NCI-H2196 (cell line): ENCODE measurements around the gene TMCC1.
"Not testable (repeated sequence)": the region's sequence is repeated elsewhere in the genome, so short reads cannot be mapped to it uniquely, and the experiment has no call there.

Experiments used
- DNase-seq: peaks from one replicate; lab custom pipeline; 2025; ENCODE audit not compliant: unreplicated experiment; lab: John Stamatoyannopoulos, UW

TMCC1 gene

DNA sequence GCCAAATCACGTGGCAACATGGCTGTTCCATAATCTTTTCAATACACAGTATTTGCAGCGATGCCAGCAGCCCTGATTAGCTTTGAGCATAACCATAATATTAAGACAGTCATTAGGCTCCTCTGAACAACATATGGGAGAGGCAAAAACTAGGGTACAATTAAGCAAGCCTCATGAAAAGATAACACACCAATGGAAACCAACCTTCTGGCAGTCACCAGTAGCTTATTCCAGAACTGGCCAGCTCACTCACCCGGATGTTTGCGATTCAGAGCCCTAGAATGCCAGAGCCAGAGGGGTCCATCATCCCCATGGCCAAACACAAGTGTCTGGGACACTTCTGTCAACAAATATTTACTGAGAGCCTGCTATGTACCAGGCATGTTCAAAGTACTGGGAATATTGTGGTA is 238.2 kb downstream of the TMCC1 start:
- no peak for DNase-seq

GRCh38 chr3:129654131-129654530 is 239.4 kb downstream of the TMCC1 start:
- no peak for DNase-seq

GRCh38 chr3:129653019-129653418 is 240.5 kb downstream of the TMCC1 start:
- DNase-seq, result no peak

DNA sequence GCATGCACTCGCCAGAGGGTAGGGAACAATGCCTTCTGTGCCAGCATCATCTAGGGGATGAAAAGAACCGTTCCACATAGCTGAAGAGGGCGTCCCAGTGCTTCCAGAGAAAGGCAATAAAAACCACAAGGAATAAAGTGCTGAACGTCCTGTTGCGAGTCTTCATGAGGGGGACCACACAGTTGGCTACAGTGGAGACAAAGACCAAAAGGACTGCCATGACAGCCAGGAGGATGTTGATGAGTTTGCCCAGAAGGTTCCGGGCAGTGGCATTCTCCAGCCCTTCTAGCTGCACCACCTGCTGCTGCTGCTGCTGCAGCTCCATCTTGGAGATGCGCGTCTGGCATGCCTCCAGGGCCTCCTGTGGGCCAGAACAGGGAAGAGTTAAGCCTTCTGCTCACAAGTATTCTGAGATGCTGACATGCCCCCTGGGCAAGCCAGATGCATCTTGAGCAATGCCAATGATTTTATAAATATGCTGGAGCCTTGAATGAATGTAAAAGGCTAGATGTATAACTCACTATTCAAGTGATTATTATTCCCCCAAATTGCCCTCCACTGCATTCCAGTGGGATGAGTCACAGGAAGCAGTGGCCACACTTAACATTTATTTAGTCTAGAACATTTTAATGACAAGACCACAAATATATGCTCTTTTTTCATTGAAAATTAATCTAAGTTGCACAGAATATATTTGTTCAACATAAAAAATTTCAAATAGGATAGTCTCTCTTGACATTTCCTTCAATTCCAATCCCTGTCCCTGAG is 241.9 kb downstream of the TMCC1 start:
- peak; percentile 35 for DNase-seq

- peak; percentile 43 for DNase-seq
Observed at GRCh38 chr3:129650256-129650872, 243.1 kb downstream of the TMCC1 start.

GRCh38 chr3:129648391-129648790 is 245.1 kb downstream of the TMCC1 start:
- DNase-seq, result no peak

- no peak for DNase-seq
Observed at GRCh38 chr3:129645286-129645685, 248.2 kb downstream of the TMCC1 start.

DNA sequence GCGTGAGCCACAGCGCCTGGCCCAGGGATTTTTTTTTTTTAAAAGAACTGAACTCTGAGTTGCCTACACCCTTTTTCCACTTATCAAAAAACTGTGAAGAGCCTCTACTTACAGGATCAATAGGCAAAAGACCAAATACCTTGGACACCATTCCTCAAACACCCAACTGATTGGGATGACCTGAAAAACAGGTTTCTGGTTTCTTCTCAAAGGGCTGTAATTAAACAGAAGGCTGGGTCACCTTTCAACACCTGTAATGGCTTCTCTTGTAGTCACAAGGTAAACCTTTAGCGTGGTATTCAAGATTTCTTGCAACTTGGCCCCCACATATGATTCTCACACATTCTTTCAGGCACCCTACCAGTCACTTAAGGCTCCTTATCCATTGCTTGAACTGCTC is 248.7 kb downstream of the TMCC1 start:
- no peak for DNase-seq

DNA sequence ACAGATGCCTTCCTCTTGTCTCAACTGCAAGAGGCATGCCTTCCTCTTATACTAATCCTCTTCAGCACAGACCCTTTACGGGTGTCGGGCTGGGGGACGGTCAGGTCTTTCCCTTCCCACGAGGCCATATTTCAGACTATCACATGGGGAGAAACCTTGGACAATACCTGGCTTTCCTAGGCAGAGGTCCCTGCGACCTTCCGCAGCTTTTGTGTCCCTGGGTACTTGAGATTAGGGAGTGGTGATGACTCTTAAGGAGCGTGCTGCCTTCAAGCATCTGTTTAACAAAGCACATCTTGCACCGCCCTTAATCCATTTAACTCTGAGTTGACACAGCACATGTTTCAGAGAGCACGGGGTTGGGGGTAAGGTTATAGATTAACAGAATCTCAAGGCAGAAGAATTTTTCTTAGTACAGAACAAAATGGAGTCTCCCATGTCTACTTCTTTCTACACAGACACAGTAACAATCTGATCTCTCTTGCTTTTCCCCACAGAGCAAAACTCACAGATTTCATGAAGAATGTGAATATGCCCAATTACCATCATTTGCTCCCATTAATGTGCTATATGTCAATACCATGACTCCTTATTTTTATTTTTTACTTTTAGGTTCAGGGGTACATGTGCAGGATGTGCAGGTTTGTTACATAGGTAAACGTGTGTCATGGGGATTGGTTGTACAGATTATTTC is 251.8 kb downstream of the TMCC1 start:
- not testable (repeated sequence) for DNase-seq

- DNase-seq, result not testable (repeated sequence)
Observed at GRCh38 chr3:129640985-129641384, 252.5 kb downstream of the TMCC1 start.

- DNase-seq, result no peak
Observed at GRCh38 chr3:129638481-129638880, 255.0 kb downstream of the TMCC1 start.

DNA sequence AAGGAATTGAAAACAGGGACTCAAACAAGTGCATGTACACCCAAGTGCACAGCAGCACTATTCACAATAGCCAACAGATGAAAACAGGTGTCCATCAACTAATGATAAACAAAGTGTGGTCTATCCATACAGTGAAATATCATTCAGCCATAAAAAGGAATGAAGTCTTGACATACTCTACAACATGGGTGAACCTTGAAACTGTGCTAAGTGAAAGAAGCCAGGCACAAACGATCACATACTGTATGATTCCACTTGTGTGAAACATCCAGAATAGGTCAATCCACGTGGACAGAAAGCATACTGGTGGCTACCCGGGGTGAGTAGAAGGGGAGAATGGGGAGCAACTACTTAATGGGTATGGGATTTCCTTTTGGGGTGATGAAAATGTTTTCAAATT is 257.4 kb downstream of the TMCC1 start:
- no peak for DNase-seq

DNA sequence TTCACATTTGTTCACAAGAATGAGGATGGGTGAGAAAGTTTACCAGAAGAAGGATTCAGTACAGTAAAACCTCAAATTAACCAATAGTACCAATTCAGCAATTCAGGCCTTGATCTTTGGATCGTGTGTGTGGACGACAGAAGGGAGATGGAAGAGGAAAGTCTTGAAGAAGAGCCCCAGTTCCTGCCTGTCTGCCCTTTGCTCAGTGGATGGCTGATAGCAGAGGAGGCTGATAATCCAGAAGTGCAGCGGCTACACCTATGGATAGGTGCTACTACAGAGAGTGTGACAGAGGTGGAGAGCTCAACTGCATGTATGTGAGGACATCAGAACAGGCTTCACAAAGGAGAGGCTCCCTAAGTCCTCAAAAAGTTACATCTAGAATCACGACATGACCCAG is 257.9 kb downstream of the TMCC1 start:
- DNase-seq, result no peak

GRCh38 chr3:129633751-129634481 is 259.6 kb downstream of the TMCC1 start:
- DNase-seq, result no peak

GRCh38 chr3:129632977-129633376 is 260.5 kb downstream of the TMCC1 start:
- DNase-seq, result no peak

DNA sequence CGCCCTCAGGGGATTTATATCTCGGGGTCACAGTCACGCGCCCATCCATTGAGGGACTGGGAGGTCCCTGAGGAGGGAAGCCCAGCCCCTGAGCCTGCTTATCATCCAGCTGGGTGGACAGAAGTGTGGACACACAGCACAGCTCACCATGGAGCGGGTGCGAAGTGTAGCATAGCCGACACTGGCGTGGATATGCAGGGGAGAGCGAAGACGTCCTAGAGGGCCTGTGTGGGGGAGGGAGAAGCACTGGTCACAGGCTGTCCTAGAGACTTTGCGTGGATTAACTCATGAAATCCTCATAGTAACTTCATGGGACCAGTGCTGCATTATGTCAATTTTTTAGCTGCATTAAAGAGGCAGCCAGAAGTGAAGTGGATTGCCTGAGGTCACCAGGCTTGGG is 261.0 kb downstream of the TMCC1 start:
- DNase-seq, result no peak

DNA sequence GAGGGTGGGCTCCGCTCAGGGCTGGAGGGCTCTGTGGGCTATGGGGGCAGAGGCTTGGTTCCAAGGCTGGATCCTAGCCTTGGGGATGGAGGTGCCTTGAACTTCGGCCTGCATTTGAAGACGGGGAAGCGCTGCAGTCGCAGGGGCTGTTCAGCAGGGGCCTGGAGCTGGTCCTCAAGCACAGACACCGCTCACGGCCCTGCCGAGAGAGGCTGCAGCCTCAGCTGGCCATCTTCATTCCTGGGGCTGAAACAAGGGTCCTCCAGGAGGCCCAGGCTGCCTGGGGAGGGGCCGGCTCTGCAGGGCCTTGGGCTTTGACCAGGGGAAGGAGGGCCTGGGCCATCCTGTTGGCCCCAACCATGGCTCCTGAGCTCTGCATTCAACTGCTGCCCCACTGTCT is 261.5 kb downstream of the TMCC1 start:
- no peak for DNase-seq

DNA sequence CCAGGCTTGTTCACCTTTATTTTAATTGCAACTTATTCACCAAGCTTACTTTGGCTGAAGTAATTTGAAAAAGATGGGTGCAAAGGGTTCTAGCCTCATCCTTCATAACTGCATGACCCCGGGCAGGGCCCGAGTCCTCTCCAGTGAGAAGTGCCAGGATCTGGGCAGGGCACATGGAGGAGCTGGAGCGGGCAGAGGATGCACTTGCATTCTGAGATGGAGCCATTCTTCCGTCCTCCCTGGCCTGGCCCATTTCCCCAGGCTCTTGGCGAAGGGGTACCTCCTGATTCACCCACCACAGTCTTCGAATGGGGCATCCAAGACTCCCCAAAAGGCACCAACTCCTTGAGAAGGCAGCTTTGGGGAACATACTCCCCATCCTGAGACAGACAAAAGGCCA is 264.5 kb downstream of the TMCC1 start:
- no peak for DNase-seq

DNA sequence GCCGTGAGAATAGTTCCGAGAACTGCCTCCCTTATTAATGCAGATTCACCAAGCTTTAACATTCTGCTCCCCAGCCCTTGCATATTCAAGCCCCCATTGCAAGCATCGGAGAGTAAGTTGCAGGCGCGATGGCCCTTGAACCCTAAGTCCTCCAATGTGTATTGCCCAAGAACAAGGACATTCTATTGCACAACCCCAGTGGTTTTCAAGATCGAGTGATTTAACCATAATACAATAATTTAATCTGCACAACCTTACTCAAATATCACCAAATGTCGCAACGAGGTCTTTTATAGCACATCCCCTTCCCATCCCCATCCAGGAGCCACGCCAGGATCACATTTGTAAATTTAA is 265.4 kb downstream of the TMCC1 start:
- no peak for DNase-seq

GRCh38 chr3:129627350-129628168 is 266.0 kb downstream of the TMCC1 start:
- peak; percentile 84 for DNase-seq
